Spinal cord (tissue), 10 donors: ENCODE results near the gene DAAM2. TPM values are rescaled to one million over a fixed set of nuclear protein-coding genes. Genes with fewer than 3 reads are reported as not detected.

Experiments used
- DNase-seq, 6 donors: peaks; one replicate each; pipeline versions ENCODE4 v3.0.0 to v3.0.0-alpha.2; 2013 to 2015; ENCODE audit warnings: low spot score in 6 of 6, low read depth in 4 of 6
- H3K27ac ChIP-seq: one replicate; pipeline ENCODE4 v1.5.1; 2013; ENCODE audit warnings: low read depth, low read length, control low read depth
- H3K27me3 ChIP-seq: one replicate; pipeline ENCODE4 v1.6.1; 2013; ENCODE audit warnings: low read length; ENCODE audit not compliant: control insufficient read depth, insufficient read depth
- H3K36me3 ChIP-seq: one replicate; pipeline ENCODE4 v1.6.1; 2013; ENCODE audit warnings: low read length; ENCODE audit not compliant: control insufficient read depth, insufficient read depth
- H3K4me1 ChIP-seq: one replicate; pipeline ENCODE4 v1.6.1; 2013; ENCODE audit warnings: low read length; ENCODE audit not compliant: control insufficient read depth, insufficient read depth
- H3K4me3 ChIP-seq: one replicate; pipeline ENCODE4 v1.5.1; 2013; ENCODE audit warnings: low read depth, low read length, control low read depth
- H3K9me3 ChIP-seq: one replicate; pipeline ENCODE4 v1.6.1; 2013; ENCODE audit warnings: low read length; ENCODE audit not compliant: control insufficient read depth, insufficient read depth
- WGBS: methylation state at CpG from one replicate; pipeline ENCODE4 v1.1.5; 2013; ENCODE audit warnings: missing lambda C conversion rate; ENCODE audit not compliant: insufficient coverage; 5-methylcytosine and 5-hydroxymethylcytosine counted together
- polyA plus RNA-seq, 2 donors: library from polyadenylated mRNA; unstranded; fragments of 120-200 nt; gene quantifications; one replicate each; pipeline ENCODE4 v1.2.1, GENCODE V29; 2013; ENCODE audit not compliant: insufficient read length in 2 of 2
- total RNA-seq, 2 donors: library from RNA; depleted of rRNA in 1 of 2; stranded (reverse); fragments of 120-200 nt in 1 of 2; fragments of >200 nt in 1 of 2; gene quantifications; one replicate each; pipeline versions ENCODE4 v1.2.3 to v1.2.4, GENCODE V29; 2013 to 2014
- donor health status: healthy.

Gene DAAM2
- total and polyA plus RNA-seq, 4 donors, result 79.5 to 159 (median 107) TPM

DNA sequence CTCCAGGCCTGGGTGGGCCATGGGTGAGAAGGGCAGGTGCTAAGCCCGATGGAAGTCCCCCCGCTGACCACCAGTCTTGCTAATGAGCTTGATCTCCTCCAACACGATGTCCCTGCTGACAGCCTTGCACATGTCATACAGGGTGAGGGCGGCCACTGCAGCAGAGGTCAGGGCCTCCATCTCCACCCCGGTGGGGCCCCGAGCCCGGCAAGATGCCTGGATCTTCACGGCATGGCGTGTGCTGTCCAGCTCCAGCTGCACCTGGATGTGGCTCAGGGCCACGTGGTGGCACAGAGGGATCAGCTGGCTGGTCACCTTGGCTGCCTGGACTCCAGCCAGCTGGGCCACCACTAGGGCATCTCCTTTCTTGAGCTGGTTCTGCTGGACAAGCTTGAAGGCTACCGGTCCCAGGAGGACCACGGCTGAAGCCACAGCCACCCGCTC, 114.2 kb downstream of the DAAM2 start:
- 92% methylated on average over 10 of the region's 13 CpGs for WGBS
- no peak for DNase-seq
- Histone ChIP-seq H3K36me3 (peaks cover 43% of the 10 kb centered on the region), H3K4me3 (no peak overlapping the region), H3K27me3 (no peaks in the 10 kb centered on the region), H3K4me1 (no peaks in the 10 kb centered on the region), H3K9me3 (no peaks in the 10 kb centered on the region), H3K27ac (no peak overlapping the region)

GRCh38 chr6:39907871-39908575, 115.8 kb downstream of the DAAM2 start:
- 100% methylated on average over 2 of the region's 5 CpGs for WGBS
- Histone ChIP-seq H3K27ac (no peak overlapping the region), H3K27me3 (no peaks in the 10 kb centered on the region), H3K9me3 (no peaks in the 10 kb centered on the region), H3K4me3 (no peak overlapping the region), H3K36me3 (peaks cover 45% of the 10 kb centered on the region), H3K4me1 (no peaks in the 10 kb centered on the region)
- no peak for DNase-seq

DNA sequence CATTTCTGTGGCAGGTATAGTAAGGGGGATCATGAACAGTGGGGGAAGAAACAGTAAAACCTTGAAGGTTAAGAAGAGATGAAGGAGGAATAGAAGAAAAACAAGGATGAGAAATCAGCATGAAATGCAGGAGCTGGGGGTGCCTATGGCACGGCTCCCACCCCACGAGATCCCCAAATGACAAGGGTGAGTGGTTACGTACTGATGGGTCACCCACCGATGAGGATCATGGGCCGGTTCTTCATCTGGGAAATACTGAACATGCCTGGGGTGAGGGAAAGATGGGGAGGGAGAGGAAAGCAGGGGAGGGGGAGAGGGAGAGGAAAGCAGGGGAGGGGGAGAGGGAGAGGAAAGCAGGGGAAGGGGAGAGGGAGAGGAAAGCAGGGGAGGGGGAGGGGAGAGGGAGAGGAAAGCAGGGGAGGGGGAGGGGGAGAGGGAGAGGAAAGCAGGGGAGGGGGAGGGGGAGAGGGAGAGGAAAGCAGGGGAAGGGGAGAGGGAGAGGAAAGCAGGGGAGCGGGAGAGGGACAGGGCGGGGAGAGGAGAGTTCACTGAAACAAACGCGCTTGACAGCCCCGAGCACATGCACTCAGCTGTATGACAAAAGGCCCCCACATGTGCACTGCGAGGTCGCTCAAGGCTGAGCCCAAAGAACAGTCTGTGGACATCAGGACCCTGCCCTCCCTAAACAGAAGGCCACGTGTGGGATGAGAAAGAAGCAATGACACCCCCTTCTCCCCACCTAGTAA, 116.8 kb downstream of the DAAM2 start:
- DNase-seq, result no peak
- no peaks in the 10 kb centered on the region for H3K9me3 ChIP-seq
- H3K4me3 ChIP-seq, result no peak overlapping the region
- no peaks in the 10 kb centered on the region for H3K4me1 ChIP-seq
- H3K27ac ChIP-seq, result no peak overlapping the region
- no peaks in the 10 kb centered on the region for H3K27me3 ChIP-seq
- peaks cover 49% of the 10 kb centered on the region for H3K36me3 ChIP-seq
- WGBS, result 89% methylated on average over 11 of the region's 13 CpGs

- H3K27me3 ChIP-seq, result no peaks in the 10 kb centered on the region
- 100% methylated on average over 4 of the region's 5 CpGs for WGBS
- no peak overlapping the region for H3K4me3 ChIP-seq
- H3K4me1 ChIP-seq, result no peaks in the 10 kb centered on the region
- H3K36me3 ChIP-seq, result peaks cover 54% of the 10 kb centered on the region
- H3K9me3 ChIP-seq, result no peaks in the 10 kb centered on the region
- H3K27ac ChIP-seq, result no peak overlapping the region
- DNase-seq, result no peak
These were observed 117.5 kb downstream of the DAAM2 start for GRCh38 chr6:39909701-39910100.

- Histone ChIP-seq H3K4me1 (no peaks in the 10 kb centered on the region), H3K27ac (no peak overlapping the region), H3K36me3 (peaks cover 59% of the 10 kb centered on the region), H3K27me3 (no peaks in the 10 kb centered on the region), H3K9me3 (no peaks in the 10 kb centered on the region), H3K4me3 (no peak overlapping the region)
- no peak for DNase-seq
These were observed 118.0 kb downstream of the DAAM2 start for GRCh38 chr6:39910164-39910563.

DNA sequence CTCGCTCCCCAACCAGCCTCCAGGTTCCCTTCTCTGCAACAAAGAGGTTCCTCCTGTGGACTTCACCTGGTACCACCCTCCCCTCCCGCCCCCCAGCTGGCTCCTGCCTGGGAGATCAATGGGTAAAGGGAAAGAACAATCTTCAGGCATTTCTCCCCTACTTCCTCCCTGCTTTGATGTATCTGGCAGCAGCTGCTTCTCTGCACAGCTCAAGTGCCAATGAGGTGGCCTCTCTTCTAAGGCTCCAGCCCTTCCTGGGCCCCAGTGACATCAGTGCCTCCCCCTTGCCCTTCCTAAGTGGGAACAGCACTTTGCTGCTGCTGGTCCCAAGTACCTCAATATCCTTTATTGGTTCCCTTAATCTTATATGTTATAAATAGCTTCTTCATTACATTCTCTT, 118.6 kb downstream of the DAAM2 start:
- no peaks in the 10 kb centered on the region for H3K9me3 ChIP-seq
- no peak for DNase-seq
- no peak overlapping the region for H3K27ac ChIP-seq
- H3K4me1 ChIP-seq, result no peaks in the 10 kb centered on the region
- no peaks in the 10 kb centered on the region for H3K27me3 ChIP-seq
- no peak overlapping the region for H3K4me3 ChIP-seq
- peaks cover 61% of the 10 kb centered on the region for H3K36me3 ChIP-seq
- WGBS, result no CpG with 5 or more reads among the region's 2 CpGs

DNA sequence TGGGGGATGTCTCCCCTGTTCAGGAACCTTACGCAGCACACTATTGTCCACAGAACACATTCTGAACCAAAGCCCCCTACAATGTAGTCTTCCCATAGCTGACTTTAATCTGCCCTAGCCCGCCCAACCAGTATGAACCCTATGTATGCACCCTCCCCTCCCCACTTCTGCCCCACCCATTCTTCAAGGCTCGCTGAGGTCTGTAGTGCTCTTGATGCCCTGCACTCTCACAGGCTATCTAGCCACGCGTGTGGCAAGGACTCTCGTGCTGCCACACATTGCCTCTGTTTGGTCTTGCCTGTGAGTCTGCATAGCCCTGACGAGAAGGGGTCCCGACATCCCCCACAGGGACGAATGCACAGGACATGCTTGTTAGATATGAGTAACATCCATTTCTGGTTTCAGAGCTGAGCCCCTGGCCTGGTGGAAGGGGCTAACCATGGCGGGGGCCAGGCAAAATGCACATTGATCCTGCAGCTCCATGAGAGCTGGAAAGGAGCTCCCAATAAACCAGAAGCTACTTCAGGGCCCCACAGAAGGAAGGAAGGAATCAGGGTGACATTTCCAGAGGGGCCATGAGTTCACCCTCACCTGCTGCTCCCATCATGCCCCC, 119.4 kb downstream of the DAAM2 start:
- no peaks in the 10 kb centered on the region for H3K9me3 ChIP-seq
- no peak for DNase-seq
- H3K36me3 ChIP-seq, result peaks cover 57% of the 10 kb centered on the region
- H3K27me3 ChIP-seq, result no peaks in the 10 kb centered on the region
- no peak overlapping the region for H3K27ac ChIP-seq
- 94% methylated on average over 6 of the region's 10 CpGs for WGBS
- H3K4me1 ChIP-seq, result no peaks in the 10 kb centered on the region
- no peak overlapping the region for H3K4me3 ChIP-seq

- WGBS, result 100% methylated on average over 1 of the region's 4 CpGs
These were observed 120.3 kb downstream of the DAAM2 start for GRCh38 chr6:39912446-39912845.

GRCh38 chr6:39913391-39913916, 121.3 kb downstream of the DAAM2 start:
- Histone ChIP-seq H3K4me3 (no peak overlapping the region), H3K9me3 (no peaks in the 10 kb centered on the region), H3K27me3 (no peaks in the 10 kb centered on the region), H3K36me3 (peaks cover 50% of the 10 kb centered on the region), H3K4me1 (no peaks in the 10 kb centered on the region), H3K27ac (no peak overlapping the region)
- WGBS, result 92% methylated on average over 10 of the region's 12 CpGs
- no peak for DNase-seq

More at GRCh38 chr6:39912446-39912845, 120.3 kb downstream of the DAAM2 start:
- no peak overlapping the region for H3K27ac ChIP-seq
- H3K4me3 ChIP-seq, result no peak overlapping the region
- peaks cover 54% of the 10 kb centered on the region for H3K36me3 ChIP-seq
- H3K9me3 ChIP-seq, result no peaks in the 10 kb centered on the region
- no peaks in the 10 kb centered on the region for H3K4me1 ChIP-seq
- DNase-seq, result no peak
- no peaks in the 10 kb centered on the region for H3K27me3 ChIP-seq
